Keratinocyte (primary cell): ENCODE data around the gene CDIPT.

Experiments
- CTCF ChIP-seq, 3 experiments: IDR thresholded peaks in 1 of 3; conservative IDR thresholded peaks in 1 of 3; optimal IDR thresholded peaks in 1 of 3; 2 replicates in 2 of 3; 3 replicates in 1 of 3; pipeline versions ENCODE3 to v1.5.1; 2011; ENCODE audit warnings: low read length in 3 of 3, mild to moderate bottlenecking in 3 of 3, moderate library complexity in 2 of 3, control low read depth in 1 of 3, inconsistent platforms in 1 of 3; ENCODE audit not compliant: insufficient read depth in 2 of 3; ENCODE audit errors: extremely low read depth in 1 of 3
- EZH2 ChIP-seq: IDR thresholded peaks from one replicate; pipeline ENCODE4 v1.6.1; 2012; ENCODE audit warnings: inconsistent platforms, mild to moderate bottlenecking, low read length, moderate library complexity

DNA sequence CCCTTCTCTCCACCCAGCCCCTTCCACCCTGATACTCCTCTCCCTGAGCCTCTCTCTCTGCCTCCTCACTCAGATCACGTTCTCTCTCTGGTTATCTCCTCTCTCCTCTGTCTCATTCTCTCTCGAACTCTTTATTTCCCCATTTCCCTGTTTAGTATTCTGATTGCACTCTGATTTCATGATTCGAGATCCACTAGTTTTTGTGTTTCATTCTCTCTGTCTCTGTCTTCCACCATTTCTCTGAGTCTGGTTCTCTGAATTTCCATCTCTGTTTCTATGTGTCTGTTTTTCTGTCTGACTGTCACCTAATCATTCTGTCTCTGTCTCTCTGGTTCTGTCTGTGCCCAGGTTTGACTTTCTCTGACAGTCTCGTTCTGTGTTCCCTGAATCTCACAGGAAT lies 34.3 kb upstream of the CDIPT start:
- TF ChIP-seq CTCF (optimal IDR thresholded peaks at IDR 0.05 in 1 of 3, IDR thresholded peaks at IDR 0.05 in 1 of 3, conservative IDR thresholded peaks at IDR 0.05 in 1 of 3; ENCODE audit: extremely low read depth in 1 of 3, insufficient read depth in 2 of 3, low read length in 3 of 3), result no peak
- TF ChIP-seq EZH2, result no peak
